ENCODE measurements around the gene FAM229A. TPM values are rescaled to one million over a fixed set of nuclear protein-coding genes. Genes with fewer than 3 reads are reported as not detected.

Gene FAM229A
- total and polyA plus RNA-seq, 2 experiments from 2014 or later, result 3.6 to 4.2 TPM

DNA sequence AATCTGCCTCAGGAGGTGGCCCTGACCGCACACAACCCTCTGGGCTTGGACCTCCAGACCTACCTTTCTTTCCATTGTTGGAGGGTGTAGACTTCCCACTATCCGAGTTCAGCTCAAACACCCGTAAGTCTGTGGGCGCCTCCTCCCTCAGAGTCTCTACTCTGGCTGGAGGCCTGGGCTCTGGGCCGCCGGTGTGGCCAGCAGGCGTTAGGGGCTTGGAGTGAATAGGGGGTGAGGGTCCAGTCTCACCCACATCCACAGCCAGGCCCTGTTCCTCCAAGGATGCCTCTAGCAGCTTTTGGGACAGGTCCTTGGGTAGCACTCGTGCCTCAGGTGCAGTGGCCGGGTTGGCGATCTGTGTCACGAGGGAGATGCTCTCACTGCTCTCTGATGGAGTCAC, 13.9 kb upstream of the FAM229A start:
- peaks cover 9% of the 10 kb centered on the region for H4K20me1 ChIP-seq (replicated peaks; ENCODE audit: insufficient read depth)
- H3K36me3 ChIP-seq (ENCODE audit: insufficient read depth), result peaks cover 12% of the 10 kb centered on the region; the same call in 1 of the 2 replicates
- no peak overlapping the region for H3K4me3 ChIP-seq
- H3K27ac Mint-ChIP-seq, result no peak overlapping the region
- no peaks in the 10 kb centered on the region; the same call in 1 of the 3 replicates for H3K9me3 Mint-ChIP-seq
- peaks cover 3% of the 10 kb centered on the region for H3K27me3 Mint-ChIP-seq (ENCODE audit: insufficient read depth, low read depth, poor library complexity)
- DNase-seq (ENCODE audit: low spot score) (no peak), ATAC-seq (no peak)
- H3K4me1 ChIP-seq (ENCODE audit: insufficient read depth), result no peaks in the 10 kb centered on the region
- H3K36me3 Mint-ChIP-seq (ENCODE audit: low read depth), result peaks cover 75% of the 10 kb centered on the region
- H3K27me3 ChIP-seq (ENCODE audit: insufficient read depth), result no peaks in the 10 kb centered on the region
- H3K4me1 Mint-ChIP-seq, result no peaks in the 10 kb centered on the region
- no peak overlapping the region for H2AFZ ChIP-seq
- no peak overlapping the region for H3K4me2 ChIP-seq
- H3K27ac ChIP-seq (ENCODE audit: low read depth), result no peak overlapping the region
- H3K4me3 Mint-ChIP-seq, result no peak overlapping the region
- TF ChIP-seq, protein P1, sequence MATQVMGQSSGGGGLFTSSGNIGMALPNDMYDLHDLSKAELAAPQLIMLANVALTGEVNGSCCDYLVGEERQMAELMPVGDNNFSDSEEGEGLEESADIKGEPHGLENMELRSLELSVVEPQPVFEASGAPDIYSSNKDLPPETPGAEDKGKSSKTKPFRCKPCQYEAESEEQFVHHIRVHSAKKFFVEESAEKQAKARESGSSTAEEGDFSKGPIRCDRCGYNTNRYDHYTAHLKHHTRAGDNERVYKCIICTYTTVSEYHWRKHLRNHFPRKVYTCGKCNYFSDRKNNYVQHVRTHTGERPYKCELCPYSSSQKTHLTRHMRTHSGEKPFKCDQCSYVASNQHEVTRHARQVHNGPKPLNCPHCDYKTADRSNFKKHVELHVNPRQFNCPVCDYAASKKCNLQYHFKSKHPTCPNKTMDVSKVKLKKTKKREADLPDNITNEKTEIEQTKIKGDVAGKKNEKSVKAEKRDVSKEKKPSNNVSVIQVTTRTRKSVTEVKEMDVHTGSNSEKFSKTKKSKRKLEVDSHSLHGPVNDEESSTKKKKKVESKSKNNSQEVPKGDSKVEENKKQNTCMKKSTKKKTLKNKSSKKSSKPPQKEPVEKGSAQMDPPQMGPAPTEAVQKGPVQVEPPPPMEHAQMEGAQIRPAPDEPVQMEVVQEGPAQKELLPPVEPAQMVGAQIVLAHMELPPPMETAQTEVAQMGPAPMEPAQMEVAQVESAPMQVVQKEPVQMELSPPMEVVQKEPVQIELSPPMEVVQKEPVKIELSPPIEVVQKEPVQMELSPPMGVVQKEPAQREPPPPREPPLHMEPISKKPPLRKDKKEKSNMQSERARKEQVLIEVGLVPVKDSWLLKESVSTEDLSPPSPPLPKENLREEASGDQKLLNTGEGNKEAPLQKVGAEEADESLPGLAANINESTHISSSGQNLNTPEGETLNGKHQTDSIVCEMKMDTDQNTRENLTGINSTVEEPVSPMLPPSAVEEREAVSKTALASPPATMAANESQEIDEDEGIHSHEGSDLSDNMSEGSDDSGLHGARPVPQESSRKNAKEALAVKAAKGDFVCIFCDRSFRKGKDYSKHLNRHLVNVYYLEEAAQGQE (IDR thresholded peaks at IDR 0.05; ENCODE audit: unreplicated experiment), result no peak
- TF ChIP-seq, protein P2, sequence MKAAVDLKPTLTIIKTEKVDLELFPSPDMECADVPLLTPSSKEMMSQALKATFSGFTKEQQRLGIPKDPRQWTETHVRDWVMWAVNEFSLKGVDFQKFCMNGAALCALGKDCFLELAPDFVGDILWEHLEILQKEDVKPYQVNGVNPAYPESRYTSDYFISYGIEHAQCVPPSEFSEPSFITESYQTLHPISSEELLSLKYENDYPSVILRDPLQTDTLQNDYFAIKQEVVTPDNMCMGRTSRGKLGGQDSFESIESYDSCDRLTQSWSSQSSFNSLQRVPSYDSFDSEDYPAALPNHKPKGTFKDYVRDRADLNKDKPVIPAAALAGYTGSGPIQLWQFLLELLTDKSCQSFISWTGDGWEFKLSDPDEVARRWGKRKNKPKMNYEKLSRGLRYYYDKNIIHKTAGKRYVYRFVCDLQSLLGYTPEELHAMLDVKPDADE (IDR thresholded peaks at IDR 0.05), result no peak
- TF ChIP-seq CREB1 (CRISPR knock-in tag; IDR thresholded peaks at IDR 0.05; ENCODE audit: low read depth) (no peak), EZH2phosphoT487 (IDR thresholded peaks at IDR 0.05; ENCODE audit: unreplicated experiment) (no peak), STAT1 (IDR thresholded peaks at IDR 0.05; ENCODE audit: unreplicated experiment) (no peak), ZNF331 (CRISPR knock-in tag; IDR thresholded peaks at IDR 0.05; ENCODE audit: low read depth) (no peak), JUNB (IDR thresholded peaks at IDR 0.05; ENCODE audit: unreplicated experiment) (no peak), NANOG (IDR thresholded peaks at IDR 0.05; ENCODE audit: borderline replicate concordance) (no peak), ZNF114 (CRISPR knock-in tag; IDR thresholded peaks at IDR 0.05) (no peak), EZH2 (IDR thresholded peaks at IDR 0.05; ENCODE audit: low read depth, unreplicated experiment) (no peak)
- TF ChIP-seq, protein P3, sequence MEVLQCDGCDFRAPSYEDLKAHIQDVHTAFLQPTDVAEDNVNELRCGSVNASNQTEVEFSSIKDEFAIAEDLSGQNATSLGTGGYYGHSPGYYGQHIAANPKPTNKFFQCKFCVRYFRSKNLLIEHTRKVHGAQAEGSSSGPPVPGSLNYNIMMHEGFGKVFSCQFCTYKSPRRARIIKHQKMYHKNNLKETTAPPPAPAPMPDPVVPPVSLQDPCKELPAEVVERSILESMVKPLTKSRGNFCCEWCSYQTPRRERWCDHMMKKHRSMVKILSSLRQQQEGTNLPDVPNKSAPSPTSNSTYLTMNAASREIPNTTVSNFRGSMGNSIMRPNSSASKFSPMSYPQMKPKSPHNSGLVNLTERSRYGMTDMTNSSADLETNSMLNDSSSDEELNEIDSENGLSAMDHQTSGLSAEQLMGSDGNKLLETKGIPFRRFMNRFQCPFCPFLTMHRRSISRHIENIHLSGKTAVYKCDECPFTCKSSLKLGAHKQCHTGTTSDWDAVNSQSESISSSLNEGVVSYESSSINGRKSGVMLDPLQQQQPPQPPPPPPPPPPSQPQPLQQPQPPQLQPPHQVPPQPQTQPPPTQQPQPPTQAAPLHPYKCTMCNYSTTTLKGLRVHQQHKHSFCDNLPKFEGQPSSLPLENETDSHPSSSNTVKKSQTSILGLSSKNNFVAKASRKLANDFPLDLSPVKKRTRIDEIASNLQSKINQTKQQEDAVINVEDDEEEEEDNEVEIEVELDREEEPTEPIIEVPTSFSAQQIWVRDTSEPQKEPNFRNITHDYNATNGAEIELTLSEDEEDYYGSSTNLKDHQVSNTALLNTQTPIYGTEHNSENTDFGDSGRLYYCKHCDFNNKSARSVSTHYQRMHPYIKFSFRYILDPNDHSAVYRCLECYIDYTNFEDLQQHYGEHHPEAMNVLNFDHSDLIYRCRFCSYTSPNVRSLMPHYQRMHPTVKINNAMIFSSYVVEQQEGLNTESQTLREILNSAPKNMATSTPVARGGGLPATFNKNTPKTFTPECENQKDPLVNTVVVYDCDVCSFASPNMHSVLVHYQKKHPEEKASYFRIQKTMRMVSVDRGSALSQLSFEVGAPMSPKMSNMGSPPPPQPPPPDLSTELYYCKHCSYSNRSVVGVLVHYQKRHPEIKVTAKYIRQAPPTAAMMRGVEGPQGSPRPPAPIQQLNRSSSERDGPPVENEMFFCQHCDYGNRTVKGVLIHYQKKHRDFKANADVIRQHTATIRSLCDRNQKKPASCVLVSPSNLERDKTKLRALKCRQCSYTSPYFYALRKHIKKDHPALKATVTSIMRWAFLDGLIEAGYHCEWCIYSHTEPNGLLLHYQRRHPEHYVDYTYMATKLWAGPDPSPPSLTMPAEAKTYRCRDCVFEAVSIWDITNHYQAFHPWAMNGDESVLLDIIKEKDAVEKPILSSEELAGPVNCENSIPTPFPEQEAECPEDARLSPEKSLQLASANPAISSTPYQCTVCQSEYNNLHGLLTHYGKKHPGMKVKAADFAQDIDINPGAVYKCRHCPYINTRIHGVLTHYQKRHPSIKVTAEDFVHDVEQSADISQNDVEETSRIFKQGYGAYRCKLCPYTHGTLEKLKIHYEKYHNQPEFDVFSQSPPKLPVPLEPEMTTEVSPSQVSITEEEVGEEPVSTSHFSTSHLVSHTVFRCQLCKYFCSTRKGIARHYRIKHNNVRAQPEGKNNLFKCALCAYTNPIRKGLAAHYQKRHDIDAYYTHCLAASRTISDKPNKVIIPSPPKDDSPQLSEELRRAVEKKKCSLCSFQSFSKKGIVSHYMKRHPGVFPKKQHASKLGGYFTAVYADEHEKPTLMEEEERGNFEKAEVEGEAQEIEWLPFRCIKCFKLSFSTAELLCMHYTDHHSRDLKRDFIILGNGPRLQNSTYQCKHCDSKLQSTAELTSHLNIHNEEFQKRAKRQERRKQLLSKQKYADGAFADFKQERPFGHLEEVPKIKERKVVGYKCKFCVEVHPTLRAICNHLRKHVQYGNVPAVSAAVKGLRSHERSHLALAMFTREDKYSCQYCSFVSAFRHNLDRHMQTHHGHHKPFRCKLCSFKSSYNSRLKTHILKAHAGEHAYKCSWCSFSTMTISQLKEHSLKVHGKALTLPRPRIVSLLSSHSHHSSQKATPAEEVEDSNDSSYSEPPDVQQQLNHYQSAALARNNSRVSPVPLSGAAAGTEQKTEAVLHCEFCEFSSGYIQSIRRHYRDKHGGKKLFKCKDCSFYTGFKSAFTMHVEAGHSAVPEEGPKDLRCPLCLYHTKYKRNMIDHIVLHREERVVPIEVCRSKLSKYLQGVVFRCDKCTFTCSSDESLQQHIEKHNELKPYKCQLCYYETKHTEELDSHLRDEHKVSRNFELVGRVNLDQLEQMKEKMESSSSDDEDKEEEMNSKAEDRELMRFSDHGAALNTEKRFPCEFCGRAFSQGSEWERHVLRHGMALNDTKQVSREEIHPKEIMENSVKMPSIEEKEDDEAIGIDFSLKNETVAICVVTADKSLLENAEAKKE (CRISPR knock-in tag; IDR thresholded peaks at IDR 0.05), result no peak
- H3K79me2 ChIP-seq (replicated peaks; ENCODE audit: insufficient read depth), result no peaks in the 10 kb centered on the region
- no peaks in the 10 kb centered on the region for H3K9me2 ChIP-seq (ENCODE audit: insufficient read depth)
- no peaks in the 10 kb centered on the region for H3F3A ChIP-seq (replicated peaks; ENCODE audit: low read depth)

Data from GM23338 (cell line).